ENCODE measurements around the gene RNF213. TPM values are rescaled to one million over a fixed set of nuclear protein-coding genes. Genes with fewer than 3 reads are reported as not detected.

The RNF213 gene
- total RNA-seq, 2 experiments from 2014 or later: 597 to 1,208 TPM

- DNase-seq (no peak), ATAC-seq (no peak)
- Mint-ChIP-seq H3K27me3 (no peaks in the 10 kb centered on the region), H3K36me3 (peaks cover 34% of the 10 kb centered on the region), H3K9me3 (ENCODE audit: low read depth) (no peaks in the 10 kb centered on the region), H3K4me1 (peaks cover 56% of the 10 kb centered on the region), H3K4me3 (no peak overlapping the region), H3K27ac (peak overlapping the region; percentile 91)
- CTCF ChIA-PET: interaction anchor here (1.0 to 1.6 kb wide), 3 partner anchors 10 to 422 kb away, joined by 3 read pairs; partner anchors contain the start of genes CBX4 and GAA
Measured at GRCh38 chr17:80261895-80262279, 1.2 kb downstream of the RNF213 start.

GRCh38 chr17:80262291-80262690, 1.6 kb downstream of the RNF213 start:
- no peaks in the 10 kb centered on the region for H3K27me3 Mint-ChIP-seq
- DNase-seq: no peak
- H3K27ac Mint-ChIP-seq: peak overlapping the region; percentile 91
- no peak overlapping the region for H3K4me3 Mint-ChIP-seq
- H3K4me1 Mint-ChIP-seq: peaks cover 59% of the 10 kb centered on the region
- H3K36me3 Mint-ChIP-seq: peaks cover 37% of the 10 kb centered on the region
- ATAC-seq: no peak
- CTCF ChIA-PET: interaction anchor here (1.0 to 1.6 kb wide), 3 partner anchors 10 to 423 kb away, joined by 3 read pairs; partner anchors contain the start of genes CBX4 and GAA
- no peaks in the 10 kb centered on the region for H3K9me3 Mint-ChIP-seq (ENCODE audit: low read depth)

GRCh38 chr17:80262775-80263244, 2.2 kb downstream of the RNF213 start:
- Mint-ChIP-seq H3K9me3 (ENCODE audit: low read depth) (no peaks in the 10 kb centered on the region), H3K4me3 (no peak overlapping the region), H3K36me3 (peaks cover 41% of the 10 kb centered on the region), H3K27ac (peak overlapping the region; percentile 91), H3K4me1 (peaks cover 57% of the 10 kb centered on the region), H3K27me3 (no peaks in the 10 kb centered on the region)
- DNase-seq (no peak), ATAC-seq (no peak)
- CTCF ChIA-PET: interaction anchor here (1.0 to 1.6 kb wide), 3 partner anchors 11 to 423 kb away, joined by 3 to 4 read pairs (median 3); partner anchors contain the start of gene CBX4

DNA sequence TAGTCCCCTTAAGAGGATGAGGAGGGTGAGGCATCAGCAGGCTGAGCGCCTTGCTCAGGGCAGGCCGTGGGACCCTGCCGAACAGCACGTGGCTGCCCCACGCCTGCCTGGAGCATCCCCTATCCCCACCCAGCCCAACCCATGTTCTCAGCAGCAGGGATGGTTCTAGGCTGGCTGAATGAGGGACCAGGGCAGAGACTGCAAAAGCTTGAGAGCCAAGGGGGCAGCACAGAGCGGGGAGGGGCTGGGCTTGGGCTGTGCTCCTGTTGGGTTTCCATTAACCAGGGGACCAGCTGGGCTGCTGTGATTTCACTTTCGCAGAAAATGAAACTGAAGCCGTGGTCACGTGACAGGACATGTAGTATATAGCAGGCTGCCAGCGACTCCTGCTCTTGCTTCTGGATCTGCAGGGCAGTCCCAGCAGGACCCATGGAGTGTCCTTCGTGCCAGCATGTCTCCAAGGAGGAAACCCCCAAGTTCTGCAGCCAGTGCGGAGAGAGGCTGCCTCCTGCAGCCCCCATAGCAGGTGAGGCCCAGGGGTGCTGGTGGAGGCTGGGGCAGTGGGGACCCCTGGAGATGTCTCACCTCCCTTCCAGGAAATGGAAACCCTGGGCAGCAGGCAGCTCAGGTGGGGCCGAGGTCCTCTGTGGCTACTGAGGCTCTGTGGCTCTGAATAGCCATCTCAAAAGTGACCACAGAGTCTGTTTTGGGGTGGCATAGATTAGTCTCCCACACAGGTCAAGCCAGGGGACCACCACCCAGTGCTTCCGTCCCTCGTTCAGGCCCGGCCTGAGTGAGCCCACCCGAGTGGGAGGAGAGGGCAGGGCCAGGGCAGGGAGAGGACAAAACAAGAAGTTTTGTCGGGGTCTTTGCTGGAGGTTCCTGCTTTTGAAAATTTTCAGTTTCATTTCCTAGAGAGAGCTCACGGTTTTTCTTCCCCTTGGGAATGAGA, 2.9 kb downstream of the RNF213 start:
- CTCF ChIA-PET: interaction anchor here (1.3 to 1.6 kb wide), 2 partner anchors 12 to 162 kb away, joined by 4 read pairs; partner anchors contain the start of gene GAA
- peaks cover 50% of the 10 kb centered on the region for H3K4me1 Mint-ChIP-seq
- H3K27ac Mint-ChIP-seq: peak overlapping the region; percentile 91
- DNase-seq (peak; percentile 98), ATAC-seq (peak; percentile 37)
- no peak overlapping the region for H3K4me3 Mint-ChIP-seq
- peaks cover 41% of the 10 kb centered on the region for H3K36me3 Mint-ChIP-seq
- H3K27me3 Mint-ChIP-seq: no peaks in the 10 kb centered on the region
- no peaks in the 10 kb centered on the region for H3K9me3 Mint-ChIP-seq (ENCODE audit: low read depth)

GRCh38 chr17:80264205-80265075, 3.8 kb downstream of the RNF213 start:
- DNase-seq (peak; percentile 89), ATAC-seq (peak; percentile 13)
- CTCF ChIA-PET: interaction anchor here (0.7 to 1.6 kb wide), 3 partner anchors 13 to 1515 kb away, joined by 3 to 4 read pairs (median 4); partner anchors contain the start of gene GAA
- Mint-ChIP-seq H3K27me3 (no peaks in the 10 kb centered on the region), H3K4me3 (no peak overlapping the region), H3K4me1 (peaks cover 41% of the 10 kb centered on the region), H3K9me3 (ENCODE audit: low read depth) (no peaks in the 10 kb centered on the region), H3K27ac (peak overlapping the region; percentile 91), H3K36me3 (peaks cover 40% of the 10 kb centered on the region)

DNA sequence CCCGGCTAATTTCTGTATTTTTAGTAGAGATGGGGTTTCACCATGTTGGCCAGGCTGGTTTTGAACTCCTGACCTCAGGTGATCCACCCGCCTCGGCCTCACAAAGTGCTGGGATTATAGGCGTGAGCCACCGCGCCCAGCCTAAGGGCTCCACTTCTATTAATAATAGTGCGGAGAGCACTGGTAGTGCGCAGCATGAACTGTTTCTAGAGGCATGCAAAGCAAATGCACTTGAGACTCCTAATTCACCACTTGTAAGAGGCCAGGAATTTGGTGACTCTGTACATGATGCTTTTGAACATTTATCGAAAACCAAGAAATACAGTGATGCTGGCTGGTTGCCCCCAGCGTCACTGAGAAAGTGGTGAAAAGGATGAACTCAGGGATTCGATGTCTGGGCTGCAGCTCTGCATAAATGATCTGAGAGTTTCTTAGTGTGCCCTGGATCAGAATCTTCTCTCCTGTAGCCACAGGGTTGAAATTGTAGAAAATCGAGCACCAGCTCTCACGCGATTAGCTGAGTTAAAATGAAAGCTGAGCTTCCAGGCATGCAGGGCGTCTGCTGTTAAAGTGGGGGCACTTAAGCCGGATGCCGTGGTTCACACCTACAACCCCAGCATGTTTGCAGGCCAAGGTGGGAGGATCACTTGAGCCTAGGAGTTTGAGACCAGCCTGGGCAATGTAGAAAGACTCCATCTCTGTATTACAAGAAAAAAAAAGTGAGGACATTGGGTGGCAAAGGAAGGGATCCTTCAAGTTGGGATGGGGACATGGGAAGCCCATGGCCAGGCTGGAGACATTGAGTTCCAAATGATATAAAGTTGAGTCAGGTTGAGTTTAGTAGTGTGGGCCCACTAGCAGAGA, 4.8 kb downstream of the RNF213 start:
- ATAC-seq (peak; percentile 40), DNase-seq (peak; percentile 95)
- H3K27me3 Mint-ChIP-seq: no peaks in the 10 kb centered on the region
- no peak overlapping the region for H3K4me3 Mint-ChIP-seq
- H3K36me3 Mint-ChIP-seq: peaks cover 40% of the 10 kb centered on the region
- H3K4me1 Mint-ChIP-seq: peaks cover 36% of the 10 kb centered on the region
- CTCF ChIA-PET: interaction anchor here (0.7 to 2.1 kb wide), 4 partner anchors 9 to 1516 kb away, joined by 3 to 11 read pairs (median 7); no protein-coding TSS in a partner anchor
- peak overlapping the region; percentile 91 for H3K27ac Mint-ChIP-seq
- H3K9me3 Mint-ChIP-seq (ENCODE audit: low read depth): no peaks in the 10 kb centered on the region

GRCh38 chr17:80267391-80267790, 6.7 kb downstream of the RNF213 start:
- H3K36me3 Mint-ChIP-seq: peaks cover 40% of the 10 kb centered on the region
- H3K4me3 Mint-ChIP-seq: no peak overlapping the region
- H3K27ac Mint-ChIP-seq: peak overlapping the region; percentile 73
- H3K27me3 Mint-ChIP-seq: no peaks in the 10 kb centered on the region
- CTCF ChIA-PET: interaction anchor here (1.3 to 1.9 kb wide), 2 partner anchors 71 to 166 kb away, joined by 4 to 9 read pairs; partner anchors contain the start of gene GAA
- no peaks in the 10 kb centered on the region for H3K9me3 Mint-ChIP-seq (ENCODE audit: low read depth)
- H3K4me1 Mint-ChIP-seq: peaks cover 27% of the 10 kb centered on the region
- no peak for DNase-seq
- ATAC-seq: no peak

- H3K27ac Mint-ChIP-seq: no peak overlapping the region
- H3K36me3 Mint-ChIP-seq: peaks cover 50% of the 10 kb centered on the region
- no peak overlapping the region for H3K4me3 Mint-ChIP-seq
- H3K9me3 Mint-ChIP-seq (ENCODE audit: low read depth): no peaks in the 10 kb centered on the region
- ATAC-seq (no peak), DNase-seq (no peak)
- H3K4me1 Mint-ChIP-seq: peaks cover 28% of the 10 kb centered on the region
- CTCF ChIA-PET: interaction anchor here (1.3 to 1.9 kb wide), 2 partner anchors 72 to 167 kb away, joined by 4 to 9 read pairs; partner anchors contain the start of gene GAA
- no peaks in the 10 kb centered on the region for H3K27me3 Mint-ChIP-seq
Measured at GRCh38 chr17:80268427-80268826, 7.8 kb downstream of the RNF213 start.

GRCh38 chr17:80269405-80269807, 8.8 kb downstream of the RNF213 start:
- CTCF ChIA-PET: interaction anchor here (0.7 to 1.6 kb wide), 2 partner anchors 168 to 717 kb away, joined by 3 to 6 read pairs; partner anchors contain the start of gene GAA
- DNase-seq (no peak), ATAC-seq (no peak)
- H3K4me3 Mint-ChIP-seq: no peak overlapping the region
- H3K36me3 Mint-ChIP-seq: peaks cover 47% of the 10 kb centered on the region
- H3K4me1 Mint-ChIP-seq: peaks cover 35% of the 10 kb centered on the region
- H3K9me3 Mint-ChIP-seq (ENCODE audit: low read depth): no peaks in the 10 kb centered on the region
- no peaks in the 10 kb centered on the region for H3K27me3 Mint-ChIP-seq
- no peak overlapping the region for H3K27ac Mint-ChIP-seq

GRCh38 chr17:80270104-80270503, 9.5 kb downstream of the RNF213 start:
- CTCF ChIA-PET: interaction anchor here (1.0 to 1.6 kb wide), 2 partner anchors 75 to 169 kb away, joined by 5 to 6 read pairs; partner anchors contain the start of gene GAA
- H3K4me3 Mint-ChIP-seq: peak overlapping the region; percentile 28
- no peaks in the 10 kb centered on the region for H3K27me3 Mint-ChIP-seq
- H3K36me3 Mint-ChIP-seq: peaks cover 45% of the 10 kb centered on the region
- no peak overlapping the region for H3K27ac Mint-ChIP-seq
- DNase-seq (no peak), ATAC-seq (no peak)
- H3K4me1 Mint-ChIP-seq: peaks cover 39% of the 10 kb centered on the region
- no peaks in the 10 kb centered on the region for H3K9me3 Mint-ChIP-seq (ENCODE audit: low read depth)

- peak; percentile 72 for ATAC-seq
- peaks cover 38% of the 10 kb centered on the region for H3K4me1 Mint-ChIP-seq
- H3K4me3 Mint-ChIP-seq: peak overlapping the region; percentile 42
- DNase-seq: peak; percentile 59
- H3K9me3 Mint-ChIP-seq (ENCODE audit: low read depth): no peaks in the 10 kb centered on the region
- CTCF ChIA-PET: interaction anchor here (1.0 to 1.6 kb wide), 2 partner anchors 75 to 169 kb away, joined by 5 to 6 read pairs; partner anchors contain the start of gene GAA
- H3K27me3 Mint-ChIP-seq: no peaks in the 10 kb centered on the region
- peaks cover 41% of the 10 kb centered on the region for H3K36me3 Mint-ChIP-seq
- peak overlapping the region; percentile 61 for H3K27ac Mint-ChIP-seq
Measured at GRCh38 chr17:80270836-80271235, 10.2 kb downstream of the RNF213 start.

DNA sequence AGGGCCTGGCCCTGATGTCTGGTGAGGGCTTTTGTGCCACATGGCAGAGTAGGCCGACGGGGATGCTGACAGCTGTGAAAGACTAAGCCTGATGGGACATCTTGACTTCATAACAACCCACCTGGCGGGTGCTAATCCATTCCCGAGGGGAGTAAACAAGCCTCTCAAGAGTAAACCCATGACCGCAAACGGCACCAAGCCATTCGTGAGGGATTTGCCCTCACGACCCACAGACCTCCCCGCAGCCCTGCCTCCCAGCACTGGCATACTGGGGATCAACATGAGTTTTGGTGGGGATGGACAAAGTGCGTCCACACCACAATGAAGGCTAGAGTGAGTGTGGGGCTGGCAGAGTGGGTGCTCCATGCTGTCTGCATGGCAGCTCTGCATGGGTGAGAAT, 11.7 kb downstream of the RNF213 start:
- H3K4me3 Mint-ChIP-seq: peak overlapping the region; percentile 15
- CTCF ChIA-PET: interaction anchor here (1.0 kb wide), 1 partner anchor 171 kb away, joined by 3 read pairs; the partner anchor contains the start of gene GAA
- peak overlapping the region; percentile 34 for H3K27ac Mint-ChIP-seq

More for the DNA sequence above, 11.7 kb downstream of the RNF213 start:
- Mint-ChIP-seq H3K36me3 (peaks cover 39% of the 10 kb centered on the region), H3K4me1 (peaks cover 36% of the 10 kb centered on the region), H3K9me3 (ENCODE audit: low read depth) (no peaks in the 10 kb centered on the region), H3K27me3 (no peaks in the 10 kb centered on the region)
- ATAC-seq (no peak), DNase-seq (no peak)
